Measurements from ENCODE around the gene NTHL1.

NTHL1 gene

DNA sequence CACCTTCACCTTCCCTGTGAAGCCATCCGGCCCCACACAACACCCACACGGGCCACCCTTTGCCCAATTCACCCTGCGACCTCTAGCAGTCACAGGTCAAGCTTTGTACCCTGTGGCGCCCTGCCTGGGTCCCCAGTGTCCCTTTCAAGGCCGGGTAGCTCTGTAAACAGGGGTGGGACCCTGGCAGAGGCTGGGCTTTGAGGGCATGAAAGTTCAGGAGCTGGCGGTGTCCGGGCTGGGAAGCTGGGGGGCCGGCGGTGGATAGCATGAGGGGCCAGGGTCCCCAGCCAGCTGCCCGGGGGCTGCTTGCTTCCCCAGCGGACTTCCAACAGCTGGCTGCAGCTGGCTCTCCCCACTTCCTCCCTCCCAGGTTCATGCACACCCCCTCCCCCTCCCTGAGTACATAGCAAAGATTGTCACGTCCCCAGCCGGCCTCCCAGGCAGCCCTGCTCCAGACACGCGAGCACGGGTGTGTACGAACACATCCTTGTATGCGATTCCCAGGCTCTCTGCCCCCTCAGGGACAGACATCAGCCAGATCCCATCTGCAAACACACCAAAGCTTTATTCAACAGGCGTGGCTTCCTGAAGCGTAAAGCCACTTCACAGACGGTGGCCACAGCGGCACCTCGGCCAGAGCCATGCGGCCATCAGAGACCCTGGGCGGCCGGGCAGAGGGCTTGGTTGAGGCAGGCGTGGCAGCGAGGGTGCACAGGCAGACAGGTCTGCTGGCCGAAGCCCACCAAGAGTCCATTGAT, 8.2 kb downstream of the NTHL1 start:
- Histone ChIP-seq H3K79me2 (ENCODE audit: low read length) (no peaks in the 10 kb centered on the region), H3F3A (ENCODE audit: insufficient read depth, low read length) (no peaks in the 10 kb centered on the region), H3K9me3 (replicated peaks; ENCODE audit: insufficient read depth, low read length) (no peaks in the 10 kb centered on the region), H3K27ac (ENCODE audit: low read length) (no peak overlapping the region), H3K4me1 (ENCODE audit: low read length) (no peaks in the 10 kb centered on the region), H3K9ac (ENCODE audit: low read length) (no peak overlapping the region), H3K4me2 (ENCODE audit: low read depth, low read length) (no peak overlapping the region), H4K20me1 (ENCODE audit: insufficient read depth, low read length) (no peaks in the 10 kb centered on the region), H3K27me3 (replicated peaks; ENCODE audit: insufficient read depth, low read length) (peaks cover 21% of the 10 kb centered on the region), H2AFZ (ENCODE audit: low read length) (no peak overlapping the region), H3K9me2 (replicated peaks; ENCODE audit: insufficient read depth, low read length) (no peaks in the 10 kb centered on the region), H3K36me3 (replicated peaks; ENCODE audit: insufficient read depth, low read length) (no peaks in the 10 kb centered on the region), H3K4me3 (ENCODE audit: low read length) (no peak overlapping the region)
- no peak for DNase-seq
- TF ChIP-seq, protein P1, sequence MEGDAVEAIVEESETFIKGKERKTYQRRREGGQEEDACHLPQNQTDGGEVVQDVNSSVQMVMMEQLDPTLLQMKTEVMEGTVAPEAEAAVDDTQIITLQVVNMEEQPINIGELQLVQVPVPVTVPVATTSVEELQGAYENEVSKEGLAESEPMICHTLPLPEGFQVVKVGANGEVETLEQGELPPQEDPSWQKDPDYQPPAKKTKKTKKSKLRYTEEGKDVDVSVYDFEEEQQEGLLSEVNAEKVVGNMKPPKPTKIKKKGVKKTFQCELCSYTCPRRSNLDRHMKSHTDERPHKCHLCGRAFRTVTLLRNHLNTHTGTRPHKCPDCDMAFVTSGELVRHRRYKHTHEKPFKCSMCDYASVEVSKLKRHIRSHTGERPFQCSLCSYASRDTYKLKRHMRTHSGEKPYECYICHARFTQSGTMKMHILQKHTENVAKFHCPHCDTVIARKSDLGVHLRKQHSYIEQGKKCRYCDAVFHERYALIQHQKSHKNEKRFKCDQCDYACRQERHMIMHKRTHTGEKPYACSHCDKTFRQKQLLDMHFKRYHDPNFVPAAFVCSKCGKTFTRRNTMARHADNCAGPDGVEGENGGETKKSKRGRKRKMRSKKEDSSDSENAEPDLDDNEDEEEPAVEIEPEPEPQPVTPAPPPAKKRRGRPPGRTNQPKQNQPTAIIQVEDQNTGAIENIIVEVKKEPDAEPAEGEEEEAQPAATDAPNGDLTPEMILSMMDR (IDR thresholded peaks at IDR 0.05; ENCODE audit: low read length): no peak

DNA sequence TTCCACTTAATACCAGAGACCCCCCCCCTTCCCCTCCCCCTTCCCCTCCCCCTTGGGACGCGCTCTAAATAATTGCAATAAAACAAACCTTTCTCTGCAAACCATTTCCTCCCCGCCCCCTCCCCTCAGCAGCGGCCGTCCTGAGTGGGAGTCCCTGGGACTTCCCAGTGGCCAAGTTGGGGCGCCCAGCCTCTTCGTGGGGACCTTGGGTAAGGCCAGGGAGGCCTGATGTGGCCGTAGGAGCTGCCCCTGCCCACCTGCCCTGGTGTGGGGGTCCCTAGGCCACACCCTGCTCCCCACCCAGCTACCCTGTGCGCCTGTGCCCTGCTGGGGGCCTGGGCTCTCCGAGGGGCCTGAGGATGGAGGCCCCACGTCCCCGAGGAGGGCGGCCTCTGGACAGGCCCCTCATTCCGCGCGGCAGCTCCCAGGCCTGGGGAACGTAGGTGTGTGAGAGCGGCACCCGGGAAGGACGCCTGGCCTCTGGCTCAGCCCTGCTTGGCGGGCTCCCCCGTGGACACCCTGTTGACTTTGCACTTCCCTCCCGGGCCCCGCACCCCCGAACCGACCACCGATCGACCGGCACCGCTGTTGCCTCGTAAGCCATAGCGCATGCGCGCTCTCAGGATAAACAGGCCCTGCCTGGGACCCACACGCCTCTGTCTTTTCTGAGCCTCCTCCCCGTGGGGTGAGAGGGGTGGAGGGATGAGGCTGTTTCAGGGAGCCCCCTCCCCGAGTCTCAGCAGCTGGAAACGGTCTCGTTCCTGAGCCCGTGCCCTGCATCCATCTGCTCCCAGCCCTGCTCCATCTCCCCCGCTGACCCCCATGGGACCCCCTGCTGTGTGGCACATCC, 9.0 kb downstream of the NTHL1 start:
- Histone ChIP-seq H2AFZ (ENCODE audit: low read length) (no peak overlapping the region), H3K4me3 (ENCODE audit: low read length) (no peak overlapping the region), H3K4me2 (ENCODE audit: low read depth, low read length) (no peak overlapping the region), H3K4me1 (ENCODE audit: low read length) (no peaks in the 10 kb centered on the region), H3F3A (ENCODE audit: insufficient read depth, low read length) (no peaks in the 10 kb centered on the region), H3K79me2 (ENCODE audit: low read length) (no peaks in the 10 kb centered on the region), H4K20me1 (ENCODE audit: insufficient read depth, low read length) (no peaks in the 10 kb centered on the region), H3K36me3 (replicated peaks; ENCODE audit: insufficient read depth, low read length) (no peaks in the 10 kb centered on the region), H3K9ac (ENCODE audit: low read length) (no peak overlapping the region), H3K27ac (ENCODE audit: low read length) (no peak overlapping the region), H3K9me3 (replicated peaks; ENCODE audit: insufficient read depth, low read length) (no peaks in the 10 kb centered on the region), H3K27me3 (replicated peaks; ENCODE audit: insufficient read depth, low read length) (peaks cover 26% of the 10 kb centered on the region), H3K9me2 (replicated peaks; ENCODE audit: insufficient read depth, low read length) (no peaks in the 10 kb centered on the region)
- TF ChIP-seq EZH2phosphoT487 (IDR thresholded peaks at IDR 0.05; ENCODE audit: low read length): no peak
- TF ChIP-seq EZH2 (optimal IDR thresholded peaks at IDR 0.05; ENCODE audit: low read depth, low read length): no peak
- TF ChIP-seq, protein P1 (IDR thresholded peaks at IDR 0.05; ENCODE audit: low read length): no peak
- no peak for DNase-seq

DNA sequence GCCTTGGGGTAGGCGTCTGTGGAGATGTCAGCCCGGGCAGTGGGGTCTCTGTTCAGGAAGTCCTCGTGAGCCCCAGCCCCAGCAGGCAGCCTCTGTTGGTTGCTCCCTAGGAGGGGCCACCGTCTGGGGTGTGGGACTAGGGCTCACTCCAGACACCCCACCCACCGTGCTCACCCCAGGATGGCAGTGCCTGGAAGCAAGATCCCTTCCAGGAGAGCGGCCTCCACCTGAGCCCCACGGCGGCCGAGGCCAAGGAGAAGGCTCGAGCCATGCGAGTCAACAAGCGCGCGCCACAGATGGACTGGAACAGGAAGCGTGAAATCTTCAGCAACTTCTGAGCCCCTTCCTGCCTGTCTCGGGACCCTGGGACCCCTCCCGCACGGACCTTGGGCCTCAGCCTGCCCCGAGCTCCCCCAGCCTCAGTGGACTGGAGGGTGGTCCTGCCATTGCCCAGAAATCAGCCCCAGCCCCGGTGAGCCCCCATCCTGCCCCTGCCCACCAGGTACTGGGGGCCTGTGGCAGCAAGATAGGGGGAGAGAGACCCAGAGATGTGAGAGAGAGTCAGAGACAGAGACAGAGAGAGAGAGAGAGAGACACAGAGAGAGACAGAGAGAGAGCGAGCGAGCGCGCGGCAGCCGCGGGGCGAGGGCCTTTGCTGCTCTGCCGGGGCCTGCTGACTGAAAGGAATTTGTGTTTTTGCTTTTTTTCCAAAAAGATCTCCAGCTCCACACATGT, 9.8 kb downstream of the NTHL1 start:
- Histone ChIP-seq H3K4me3 (ENCODE audit: low read length) (no peak overlapping the region), H3K9me2 (replicated peaks; ENCODE audit: insufficient read depth, low read length) (no peaks in the 10 kb centered on the region), H4K20me1 (ENCODE audit: insufficient read depth, low read length) (no peaks in the 10 kb centered on the region), H3K36me3 (replicated peaks; ENCODE audit: insufficient read depth, low read length) (no peaks in the 10 kb centered on the region), H2AFZ (ENCODE audit: low read length) (no peak overlapping the region), H3K9me3 (replicated peaks; ENCODE audit: insufficient read depth, low read length) (no peaks in the 10 kb centered on the region), H3K4me1 (ENCODE audit: low read length) (no peaks in the 10 kb centered on the region), H3K9ac (ENCODE audit: low read length) (no peak overlapping the region), H3F3A (ENCODE audit: insufficient read depth, low read length) (no peaks in the 10 kb centered on the region), H3K27ac (ENCODE audit: low read length) (no peak overlapping the region), H3K4me2 (ENCODE audit: low read depth, low read length) (no peak overlapping the region), H3K79me2 (ENCODE audit: low read length) (no peaks in the 10 kb centered on the region), H3K27me3 (replicated peaks; ENCODE audit: insufficient read depth, low read length) (peaks cover 26% of the 10 kb centered on the region)
- no peak for DNase-seq
- TF ChIP-seq EZH2phosphoT487 (IDR thresholded peaks at IDR 0.05; ENCODE audit: low read length) (no peak), EZH2 (optimal IDR thresholded peaks at IDR 0.05; ENCODE audit: low read depth, low read length) (no peak)
- TF ChIP-seq, protein P1 (IDR thresholded peaks at IDR 0.05; ENCODE audit: low read length): no peak

Measured in MM.1S (cell line).